Measurements from ENCODE around the gene FOXP2. TPM values are rescaled to one million over a fixed set of nuclear protein-coding genes. Genes with fewer than 3 reads are reported as not detected.

FOXP2 gene
- total RNA-seq (2014; rRNA removed) (not detected in 2 replicates), Bru-seq, nascent RNA (percentile 2 among the genes with signal in this experiment), BruChase-seq, experiment 1, labeled RNA remaining after a 6-hour chase (not detected), BruChase-seq, experiment 2, labeled RNA remaining after a 2-hour chase (percentile 1 among the genes with signal in this experiment)
- long read RNA-seq, result 0 reads

GRCh38 chr7:114414156-114415063 lies at the start of gene FOXP2:
TSS of gene FOXP2 (plus strand) at chr7:114414815. CDS start at chr7:114426512, 11,697 bp downstream.
- Histone ChIP-seq H3K4me1 (ENCODE audit: insufficient read depth, low read length) (no peaks in the 10 kb centered on the region), H3K4me2 (ENCODE audit: low read length) (no peak within 1 kb of the TSS), H3K36me3 (ENCODE audit: low read depth, low read length) (no peaks in the 10 kb centered on the region), H3K27ac (ENCODE audit: low read length) (no peak within 1 kb of the TSS), H3F3A (ENCODE audit: low read length, unreplicated experiment) (no peaks in the 10 kb centered on the region), H3K9ac (ENCODE audit: low read length) (no peak within 1 kb of the TSS), H3K9me2 (replicated peaks; ENCODE audit: low read length) (no peaks in the 10 kb centered on the region), H3K27me3 (ENCODE audit: low read length) (peaks cover 92% of the 10 kb centered on the region), H3K79me2 (ENCODE audit: low read length) (no peaks in the 10 kb centered on the region), H4K20me1 (ENCODE audit: low read length) (no peaks in the 10 kb centered on the region), H3K9me3 (ENCODE audit: low read length) (no peaks in the 10 kb centered on the region), H2AFZ (ENCODE audit: low read length) (no peak within 1 kb of the TSS), H3K4me3 (ENCODE audit: low read length) (no peak within 1 kb of the TSS)
- ATAC-seq (no peak), DNase-seq (no peak)
- ChIA-PET CTCF (no interaction called here), POLR2A (ENCODE audit: unreplicated experiment) (no interaction called here)
- TF ChIP-seq CTCF (conservative IDR thresholded peaks at IDR 0.05; ENCODE audit: low read depth, low read length) (no peak), EZH2 (IDR thresholded peaks at IDR 0.05; ENCODE audit: low read length, unreplicated experiment) (no peak), EZH2phosphoT487 (IDR thresholded peaks at IDR 0.05; ENCODE audit: borderline replicate concordance, low read length) (no peak)
- intact Hi-C loops (cut with micrococcal nuclease), result no loop called here
- no TSS peak for BruUV-seq (replicated peaks)

- no peaks in the 10 kb centered on the region for H3K9me2 ChIP-seq (replicated peaks; ENCODE audit: low read length)
- no peaks in the 10 kb centered on the region for H3F3A ChIP-seq (ENCODE audit: low read length, unreplicated experiment)
- TF ChIP-seq CTCF (conservative IDR thresholded peaks at IDR 0.05; ENCODE audit: low read depth, low read length) (no peak), EZH2 (IDR thresholded peaks at IDR 0.05; ENCODE audit: low read length, unreplicated experiment) (no peak), EZH2phosphoT487 (IDR thresholded peaks at IDR 0.05; ENCODE audit: borderline replicate concordance, low read length) (no peak)
- no peaks in the 10 kb centered on the region for H3K9me3 ChIP-seq (ENCODE audit: low read length)
- H3K27me3 ChIP-seq (ENCODE audit: low read length), result 0 out of 2 replicates have a peak, but pooled peaks cover 5% of the 10 kb centered on the region
- no peak overlapping the region for H3K4me2 ChIP-seq (ENCODE audit: low read length)
- ChIA-PET POLR2A (ENCODE audit: unreplicated experiment) (no interaction called here), CTCF (no interaction called here)
- no peak for ATAC-seq
- H3K79me2 ChIP-seq (ENCODE audit: low read length), result no peaks in the 10 kb centered on the region
- H3K4me1 ChIP-seq (ENCODE audit: insufficient read depth, low read length), result no peaks in the 10 kb centered on the region
- H2AFZ ChIP-seq (ENCODE audit: low read length), result no peak overlapping the region
- H3K36me3 ChIP-seq (ENCODE audit: low read depth, low read length), result no peaks in the 10 kb centered on the region
- intact Hi-C loops (cut with micrococcal nuclease), result no loop called here
- no peak overlapping the region for H3K27ac ChIP-seq (ENCODE audit: low read length)
- BruUV-seq (replicated peaks), result no TSS peak
- no peaks in the 10 kb centered on the region for H4K20me1 ChIP-seq (ENCODE audit: low read length)
- H3K9ac ChIP-seq (ENCODE audit: low read length), result no peak overlapping the region
- DNase-seq, result no peak
- no peak overlapping the region for H3K4me3 ChIP-seq (ENCODE audit: low read length)
Measured at GRCh38 chr7:114365791-114366190, 48.8 kb upstream of the FOXP2 start.

GRCh38 chr7:114368492-114368891 lies 46.1 kb upstream of the FOXP2 start:
- no TSS peak for BruUV-seq (replicated peaks)
- ATAC-seq (no peak), DNase-seq (no peak)
- H2AFZ ChIP-seq (ENCODE audit: low read length), result no peak overlapping the region
- no peak overlapping the region for H3K9ac ChIP-seq (ENCODE audit: low read length)
- no peak overlapping the region for H3K27ac ChIP-seq (ENCODE audit: low read length)
- ChIA-PET POLR2A (ENCODE audit: unreplicated experiment) (no interaction called here), CTCF (no interaction called here)
- intact Hi-C loops (cut with micrococcal nuclease), result no loop called here
- H3K9me3 ChIP-seq (ENCODE audit: low read length), result no peaks in the 10 kb centered on the region
- H4K20me1 ChIP-seq (ENCODE audit: low read length), result no peaks in the 10 kb centered on the region
- H3K27me3 ChIP-seq (ENCODE audit: low read length), result peaks cover 9% of the 10 kb centered on the region; the same call in 1 of the 2 replicates
- H3K9me2 ChIP-seq (replicated peaks; ENCODE audit: low read length), result no peaks in the 10 kb centered on the region
- no peak overlapping the region for H3K4me3 ChIP-seq (ENCODE audit: low read length)
- no peaks in the 10 kb centered on the region for H3K79me2 ChIP-seq (ENCODE audit: low read length)
- H3F3A ChIP-seq (ENCODE audit: low read length, unreplicated experiment), result no peaks in the 10 kb centered on the region
- TF ChIP-seq EZH2phosphoT487 (IDR thresholded peaks at IDR 0.05; ENCODE audit: borderline replicate concordance, low read length) (no peak), CTCF (conservative IDR thresholded peaks at IDR 0.05; ENCODE audit: low read depth, low read length) (no peak), EZH2 (IDR thresholded peaks at IDR 0.05; ENCODE audit: low read length, unreplicated experiment) (no peak)
- no peak overlapping the region for H3K4me2 ChIP-seq (ENCODE audit: low read length)
- no peaks in the 10 kb centered on the region for H3K4me1 ChIP-seq (ENCODE audit: insufficient read depth, low read length)
- no peaks in the 10 kb centered on the region for H3K36me3 ChIP-seq (ENCODE audit: low read depth, low read length)
